ENCODE measurements around the gene JARID2. TPM values are rescaled to one million over a fixed set of nuclear protein-coding genes. Genes with fewer than 3 reads are reported as not detected.

The JARID2 gene
- total RNA-seq, 1 experiment from 2014 or later = 23.6 TPM

DNA sequence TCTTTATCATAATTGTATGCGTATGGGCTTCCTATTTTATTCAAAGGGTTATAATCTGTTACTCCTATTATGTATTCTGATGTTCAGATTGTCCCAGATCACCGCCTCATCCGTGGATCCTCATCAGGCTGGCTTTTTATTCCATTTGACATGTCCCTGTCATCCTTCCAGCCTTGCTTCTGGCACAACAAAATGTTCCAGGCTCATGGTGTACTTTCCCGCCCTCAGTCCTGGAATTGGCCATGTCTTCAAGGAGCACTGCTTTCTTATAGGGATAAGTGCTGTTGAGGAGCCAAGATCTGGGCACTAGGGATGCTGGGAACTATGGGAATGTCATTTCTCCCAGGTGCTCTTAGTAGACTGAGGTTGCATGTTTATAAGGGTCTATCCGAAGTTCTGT, 207.8 kb downstream of the JARID2 start:
- no peak for DNase-seq (ENCODE audit: low read depth, low spot score)
- Histone ChIP-seq H3K9ac (ENCODE audit: low read length) (no peak overlapping the region), H2AFZ (ENCODE audit: low read depth, low read length, poor library complexity, severe bottlenecking) (no peak overlapping the region), H3K4me3 (replicated peaks in 1 of 2; ENCODE audit: low read depth in 1 of 2, low read length in 2 of 2) (no peak overlapping the region), H3K9me3 (ENCODE audit: control insufficient read depth in 1 of 2, insufficient read depth in 1 of 2, low read depth in 1 of 2, low read length in 2 of 2) (no peaks in the 10 kb centered on the region), H3K27ac (ENCODE audit: low read depth, low read length) (no peak overlapping the region), H3K9me2 (ENCODE audit: insufficient read depth) (no peaks in the 10 kb centered on the region), H4K20me1 (ENCODE audit: insufficient read depth) (0 out of 2 replicates have a peak, but pooled peaks cover 3% of the 10 kb centered on the region), H3K79me2 (ENCODE audit: insufficient read depth, low read length) (peaks cover 18% of the 10 kb centered on the region), H3K27me3 (ENCODE audit: insufficient read depth, low read length) (no peaks in the 10 kb centered on the region), H3K36me3 (ENCODE audit: control insufficient read depth in 1 of 2, insufficient read depth in 2 of 2, low read length in 2 of 2) (no peaks in the 10 kb centered on the region), H3K4me1 (ENCODE audit: control insufficient read depth in 1 of 2, insufficient read depth in 2 of 2, low read length in 2 of 2) (peaks cover 16 to 28% of the 10 kb centered on the region in 2 experiments), H3K4me2 (ENCODE audit: low read length) (no peak overlapping the region)
- intact Hi-C loops (cut with micrococcal nuclease) = loop anchor here (5.0 kb wide), 1 partner anchor 206 kb away; the partner anchor contains the start of gene JARID2
- CTCF ChIA-PET = no interaction called here
- POLR2A ChIA-PET = no interaction called here
- BruUV-seq (replicated peaks) = no TSS peak
- RAD21 ChIA-PET (ENCODE audit: low non-redundant PET in 1 of 2, low total read pairs in 2 of 2, uncharacterized antibody in 2 of 2, unreplicated experiment in 2 of 2) = no interaction called here
- ATAC-seq = no peak
- TF ChIP-seq ELF1 (IDR thresholded peaks at IDR 0.05; ENCODE audit: borderline replicate concordance, low read depth) (no peak), RAD21 (IDR thresholded peaks at IDR 0.05; ENCODE audit: low read depth) (no peak), TCF7L2 (IDR thresholded peaks at IDR 0.05; ENCODE audit: borderline replicate concordance, extremely low read depth, insufficient read depth, insufficient read length) (no peak), CBX3 (IDR thresholded peaks at IDR 0.05; ENCODE audit: low read depth) (no peak), POLR2A (IDR thresholded peaks at IDR 0.05; ENCODE audit: borderline replicate concordance, extremely low read depth, insufficient read depth, insufficient read length) (no peak), EZH2phosphoT487 (IDR thresholded peaks at IDR 0.05; ENCODE audit: borderline replicate concordance) (no peak), CEBPB (IDR thresholded peaks at IDR 0.05; ENCODE audit: low read depth) (no peak), EGR1 (IDR thresholded peaks at IDR 0.05; ENCODE audit: low read depth) (no peak), EZH2 (IDR thresholded peaks at IDR 0.05) (no peak), POLR2AphosphoS5 (IDR thresholded peaks at IDR 0.05; ENCODE audit: low read depth, low read length) (no peak)
- TF ChIP-seq, protein P1, sequence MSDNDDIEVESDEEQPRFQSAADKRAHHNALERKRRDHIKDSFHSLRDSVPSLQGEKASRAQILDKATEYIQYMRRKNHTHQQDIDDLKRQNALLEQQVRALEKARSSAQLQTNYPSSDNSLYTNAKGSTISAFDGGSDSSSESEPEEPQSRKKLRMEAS (IDR thresholded peaks at IDR 0.05) = no peak

DNA sequence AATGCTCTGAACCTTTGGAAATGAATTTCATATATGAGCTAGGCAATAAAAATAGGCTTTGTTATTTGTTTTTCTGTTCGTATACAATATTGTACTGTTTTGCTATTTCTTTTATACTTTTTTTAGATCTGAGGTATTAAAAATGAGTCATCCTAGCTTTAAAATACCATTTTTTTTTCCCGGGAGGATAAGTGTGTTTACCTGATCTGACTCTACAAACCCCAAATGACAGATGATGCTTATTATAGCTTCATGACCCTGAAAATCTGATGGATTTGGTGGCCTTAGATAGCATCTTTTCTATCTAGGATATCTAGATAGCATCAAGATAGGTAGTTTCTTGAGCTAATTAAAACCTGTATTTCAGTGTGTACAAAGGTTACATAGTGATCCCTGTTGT, 210.6 kb downstream of the JARID2 start:
- H3K36me3 ChIP-seq (ENCODE audit: control insufficient read depth in 1 of 2, insufficient read depth in 2 of 2, low read length in 2 of 2) = no peaks in the 10 kb centered on the region
- ChIA-PET RAD21 (ENCODE audit: low non-redundant PET in 1 of 2, low total read pairs in 2 of 2, uncharacterized antibody in 2 of 2, unreplicated experiment in 2 of 2) (no interaction called here), CTCF (interaction anchor here (1.0 kb wide), 1 partner anchor 16 kb away, joined by 3 read pairs; no protein-coding TSS in a partner anchor), POLR2A (no interaction called here)
- DNase-seq (ENCODE audit: low read depth, low spot score) (no peak), ATAC-seq (no peak)
- no peak overlapping the region for H3K9ac ChIP-seq (ENCODE audit: low read length)
- H3K9me2 ChIP-seq (ENCODE audit: insufficient read depth) = no peaks in the 10 kb centered on the region
- no peak overlapping the region for H3K27ac ChIP-seq (ENCODE audit: low read depth, low read length)
- peaks cover 16 to 23% of the 10 kb centered on the region in 2 experiments for H3K4me1 ChIP-seq (ENCODE audit: control insufficient read depth in 1 of 2, insufficient read depth in 2 of 2, low read length in 2 of 2)
- H4K20me1 ChIP-seq (ENCODE audit: insufficient read depth) = 0 out of 2 replicates have a peak, but pooled peaks cover 3% of the 10 kb centered on the region
- no peaks in the 10 kb centered on the region for H3K9me3 ChIP-seq (ENCODE audit: control insufficient read depth in 1 of 2, insufficient read depth in 1 of 2, low read depth in 1 of 2, low read length in 2 of 2)
- 0 out of 2 replicates have a peak, but pooled peaks cover under 1% of the 10 kb centered on the region for H3K79me2 ChIP-seq (ENCODE audit: insufficient read depth, low read length)
- no peak overlapping the region for H3K4me3 ChIP-seq (replicated peaks in 1 of 2; ENCODE audit: low read depth in 1 of 2, low read length in 2 of 2)
- intact Hi-C loops (cut with micrococcal nuclease) = no loop called here
- H3K27me3 ChIP-seq (ENCODE audit: insufficient read depth, low read length) = no peaks in the 10 kb centered on the region
- TF ChIP-seq SP1 (IDR thresholded peaks at IDR 0.05; ENCODE audit: low read depth) = no peak
- TF ChIP-seq EZH2 (IDR thresholded peaks at IDR 0.05) = no peak
- TF ChIP-seq TCF7L2 (IDR thresholded peaks at IDR 0.05; ENCODE audit: borderline replicate concordance, extremely low read depth, insufficient read depth, insufficient read length) = no peak
- H3K4me2 ChIP-seq (ENCODE audit: low read length) = peak overlapping the region; percentile 29
- no peak overlapping the region for H2AFZ ChIP-seq (ENCODE audit: low read depth, low read length, poor library complexity, severe bottlenecking)
- no TSS peak for BruUV-seq (replicated peaks)
